Mammary epithelial cell (primary cell): ENCODE measurements around the gene KRT39.

Source experiments
- CTCF ChIP-seq, 2 donors: IDR thresholded peaks in 1 of 2; conservative IDR thresholded peaks in 1 of 2; 2 replicates each; pipeline ENCODE4 v1.5.1; 2011 to 2012; ENCODE audit warnings: inconsistent platforms in 2 of 2, low read length in 2 of 2, mild to moderate bottlenecking in 2 of 2, control low read depth in 1 of 2, low read depth in 1 of 2; ENCODE audit not compliant: insufficient read depth in 1 of 2; ENCODE audit errors: extremely low read depth in 1 of 2
- EZH2 ChIP-seq: IDR thresholded peaks from 2 replicates; pipeline ENCODE4 v1.6.1; 2012; ENCODE audit warnings: low read length, inconsistent platforms, borderline replicate concordance

DNA sequence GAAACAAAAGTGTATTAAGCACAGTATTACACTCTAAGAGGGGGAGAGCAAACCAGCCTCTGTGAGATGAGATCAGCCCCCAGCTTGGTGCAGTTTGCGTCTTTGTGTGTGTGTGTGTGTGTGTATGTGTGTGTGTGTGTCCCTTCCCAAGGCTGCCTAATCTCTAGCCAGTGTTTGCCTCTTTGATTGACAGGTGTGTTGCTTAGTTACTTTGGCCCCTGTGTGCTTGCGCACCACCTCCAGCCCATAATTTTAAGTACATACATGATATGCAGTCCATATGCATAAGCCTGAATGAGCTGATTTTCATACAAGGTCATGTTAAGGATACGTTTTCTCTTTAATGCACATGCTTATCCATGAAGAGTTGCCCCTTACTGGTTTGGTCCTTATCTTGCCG, 35.0 kb upstream of the KRT39 start:
- no peak for TF ChIP-seq CTCF (conservative IDR thresholded peaks at IDR 0.05 in 1 of 2, IDR thresholded peaks at IDR 0.05 in 1 of 2; ENCODE audit: extremely low read depth in 1 of 2, insufficient read depth in 1 of 2, low read depth in 1 of 2, low read length in 2 of 2)
- no peak for TF ChIP-seq EZH2
